Breast epithelium (tissue), 4 donors: ENCODE results near the gene MYD88. TPM values are rescaled to one million over a fixed set of nuclear protein-coding genes. Genes with fewer than 3 reads are reported as not detected.

Source experiments
- DNase-seq, 2 donors: peaks; one replicate each; pipeline ENCODE4 v3.0.0-alpha.2; 2019; ENCODE audit warnings: low spot score in 2 of 2
- H3K27ac ChIP-seq, 2 donors: fragments of 200-600 bp; sonication (generic) in 1 of 2; one replicate each; pipeline ENCODE4 v1.5.1; 2016 to 2019; ENCODE audit warnings: mild to moderate bottlenecking in 1 of 2
- H3K27me3 ChIP-seq, 2 donors: fragments of 200-600 bp; sonication (generic) in 1 of 2; one replicate each; pipeline versions ENCODE4 v1.5.1 to v1.6.0; 2017 to 2019; ENCODE audit warnings: control low read depth in 1 of 2, mild to moderate bottlenecking in 1 of 2
- H3K36me3 ChIP-seq: fragments of 200-600 bp; one replicate; pipeline ENCODE4 v1.5.1; 2019
- H3K4me1 ChIP-seq, 2 donors: fragments of 200-600 bp; sonication (generic); one replicate each; pipeline ENCODE4 v1.5.1; 2016 to 2019; ENCODE audit warnings: control low read depth in 1 of 2
- H3K4me3 ChIP-seq, 3 donors: fragments of 200-600 bp; sonication (generic); 1 replicate in 2 of 3; 2 replicates in 1 of 3; pipeline ENCODE4 v1.5.1; 2016 to 2019; ENCODE audit warnings: mild to moderate bottlenecking in 3 of 3, moderate library complexity in 2 of 3
- H3K9me3 ChIP-seq, 2 donors: fragments of 200-600 bp; sonication (generic) in 1 of 2; one replicate each; pipeline ENCODE4 v1.5.1; 2016 to 2019; ENCODE audit warnings: control low read depth in 1 of 2
- POLR2A ChIP-seq: fragments of 450-650 bp; IDR thresholded peaks from one replicate; pipeline ENCODE4 v1.6.1; 2016; ENCODE audit warnings: antibody characterized with exemption, mild to moderate bottlenecking, moderate library complexity
- POLR2AphosphoS5 ChIP-seq, 3 donors: sonication (generic); formaldehyde crosslinking; IDR thresholded peaks; one replicate each; pipeline ENCODE4 v1.6.1; 2017; ENCODE audit warnings: antibody characterized with exemption in 3 of 3
- intact Hi-C: fragments of 100-400 bp; cut with DNase I; formaldehyde crosslinking; loops from one replicate; pipeline ENCODE4 v1.15.1; 2023; ENCODE audit warnings: low total_unique reads
- total RNA-seq, 3 donors: library from RNA; depleted of rRNA; stranded (reverse); fragments of >200 nt; gene quantifications; one replicate each; pipeline ENCODE4 v1.1.0, GENCODE V29; 2016
- TF ChIP-seq, protein P1 (sequence below), 3 donors: fragments of 450-650 bp; IDR thresholded peaks; one replicate each; pipeline ENCODE4 v1.5.1; 2016 to 2017; ENCODE audit warnings: antibody characterized with exemption in 3 of 3, mild to moderate bottlenecking in 3 of 3, moderate library complexity in 3 of 3

The MYD88 gene
- total RNA-seq, 3 donors from 2014 or later, result 33.4 to 36.0 (median 35.3) TPM

DNA sequence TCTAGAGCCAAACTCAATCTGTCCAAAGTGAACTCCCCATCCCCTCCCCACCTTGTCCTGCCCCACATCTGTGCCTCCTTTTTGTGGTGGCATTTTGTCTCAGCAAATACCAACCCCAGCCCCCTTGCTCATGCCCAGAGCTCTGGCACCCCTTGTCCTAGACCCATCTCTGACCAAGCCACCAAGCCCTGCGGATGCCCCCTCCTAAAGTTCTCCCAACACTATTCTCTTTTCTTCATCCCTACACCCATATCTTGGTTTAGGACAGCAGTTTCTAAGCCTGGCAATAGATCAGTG lies 19.3 kb upstream of the MYD88 start:
- no peaks in the 10 kb centered on the region for H3K27me3 ChIP-seq
- DNase-seq, result no peak
- H3K4me1 ChIP-seq, result no peaks in the 10 kb centered on the region
- H3K27ac ChIP-seq, result no peak overlapping the region
- TF ChIP-seq, protein P1, sequence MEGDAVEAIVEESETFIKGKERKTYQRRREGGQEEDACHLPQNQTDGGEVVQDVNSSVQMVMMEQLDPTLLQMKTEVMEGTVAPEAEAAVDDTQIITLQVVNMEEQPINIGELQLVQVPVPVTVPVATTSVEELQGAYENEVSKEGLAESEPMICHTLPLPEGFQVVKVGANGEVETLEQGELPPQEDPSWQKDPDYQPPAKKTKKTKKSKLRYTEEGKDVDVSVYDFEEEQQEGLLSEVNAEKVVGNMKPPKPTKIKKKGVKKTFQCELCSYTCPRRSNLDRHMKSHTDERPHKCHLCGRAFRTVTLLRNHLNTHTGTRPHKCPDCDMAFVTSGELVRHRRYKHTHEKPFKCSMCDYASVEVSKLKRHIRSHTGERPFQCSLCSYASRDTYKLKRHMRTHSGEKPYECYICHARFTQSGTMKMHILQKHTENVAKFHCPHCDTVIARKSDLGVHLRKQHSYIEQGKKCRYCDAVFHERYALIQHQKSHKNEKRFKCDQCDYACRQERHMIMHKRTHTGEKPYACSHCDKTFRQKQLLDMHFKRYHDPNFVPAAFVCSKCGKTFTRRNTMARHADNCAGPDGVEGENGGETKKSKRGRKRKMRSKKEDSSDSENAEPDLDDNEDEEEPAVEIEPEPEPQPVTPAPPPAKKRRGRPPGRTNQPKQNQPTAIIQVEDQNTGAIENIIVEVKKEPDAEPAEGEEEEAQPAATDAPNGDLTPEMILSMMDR (IDR thresholded peaks at IDR 0.05), result no peak
- no peak for TF ChIP-seq POLR2AphosphoS5 (IDR thresholded peaks at IDR 0.05)
- TF ChIP-seq POLR2A, result no peak
- H3K36me3 ChIP-seq, result no peaks in the 10 kb centered on the region
- H3K9me3 ChIP-seq, result no peaks in the 10 kb centered on the region
- intact Hi-C loops, result no loop called here
- no peak overlapping the region for H3K4me3 ChIP-seq

DNA sequence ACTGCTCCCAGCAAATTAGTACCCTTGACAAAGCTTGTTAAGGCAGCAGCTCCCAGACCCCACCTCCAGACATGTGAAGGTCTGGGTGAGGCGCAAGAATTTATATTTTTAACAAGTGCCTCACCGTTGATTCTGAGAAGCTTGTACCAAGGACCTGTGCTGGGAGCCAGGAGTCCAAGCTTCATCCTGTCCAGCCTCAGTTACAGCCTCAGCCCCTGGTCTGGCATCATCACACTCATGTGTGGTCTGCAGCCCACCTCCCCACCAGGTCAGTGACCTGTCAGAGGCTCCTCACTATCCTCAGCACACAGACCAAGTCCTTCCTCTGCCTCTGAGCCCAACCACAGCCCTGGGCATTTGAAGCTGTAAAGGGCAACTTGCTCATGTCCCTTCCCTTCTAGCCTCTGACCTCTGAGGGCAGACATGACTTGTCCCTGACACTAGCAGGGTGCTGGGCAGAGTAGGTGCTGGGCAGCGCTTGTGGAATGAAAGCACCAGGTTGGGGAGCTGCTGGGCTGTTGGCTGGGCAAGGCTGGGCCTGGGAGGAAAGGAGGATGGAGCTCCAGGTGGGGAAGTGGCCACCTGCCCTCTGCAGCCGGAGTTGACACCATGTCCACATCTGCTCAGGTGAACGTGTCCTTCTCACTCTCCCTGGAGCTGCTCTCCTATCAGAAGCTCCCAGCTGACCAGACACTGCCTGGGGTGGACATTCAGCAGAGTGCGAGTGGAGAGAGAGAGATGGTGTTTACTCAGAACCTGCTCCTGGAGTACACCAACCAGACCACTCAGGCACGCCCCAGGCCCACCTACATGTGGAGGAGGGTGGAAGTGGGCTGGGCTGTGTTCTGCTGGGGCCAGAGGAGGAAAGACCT lies 18.4 kb upstream of the MYD88 start:
- Histone ChIP-seq H3K4me1 (no peaks in the 10 kb centered on the region), H3K9me3 (no peaks in the 10 kb centered on the region), H3K36me3 (no peaks in the 10 kb centered on the region), H3K27ac (no peak overlapping the region), H3K27me3 (no peaks in the 10 kb centered on the region), H3K4me3 (no peak overlapping the region)
- TF ChIP-seq POLR2A (no peak), POLR2AphosphoS5 (IDR thresholded peaks at IDR 0.05) (no peak)
- TF ChIP-seq, protein P1 (IDR thresholded peaks at IDR 0.05), result no peak
- intact Hi-C loops, result no loop called here
- peak in 1 of 2 donors; percentile 27 for DNase-seq

DNA sequence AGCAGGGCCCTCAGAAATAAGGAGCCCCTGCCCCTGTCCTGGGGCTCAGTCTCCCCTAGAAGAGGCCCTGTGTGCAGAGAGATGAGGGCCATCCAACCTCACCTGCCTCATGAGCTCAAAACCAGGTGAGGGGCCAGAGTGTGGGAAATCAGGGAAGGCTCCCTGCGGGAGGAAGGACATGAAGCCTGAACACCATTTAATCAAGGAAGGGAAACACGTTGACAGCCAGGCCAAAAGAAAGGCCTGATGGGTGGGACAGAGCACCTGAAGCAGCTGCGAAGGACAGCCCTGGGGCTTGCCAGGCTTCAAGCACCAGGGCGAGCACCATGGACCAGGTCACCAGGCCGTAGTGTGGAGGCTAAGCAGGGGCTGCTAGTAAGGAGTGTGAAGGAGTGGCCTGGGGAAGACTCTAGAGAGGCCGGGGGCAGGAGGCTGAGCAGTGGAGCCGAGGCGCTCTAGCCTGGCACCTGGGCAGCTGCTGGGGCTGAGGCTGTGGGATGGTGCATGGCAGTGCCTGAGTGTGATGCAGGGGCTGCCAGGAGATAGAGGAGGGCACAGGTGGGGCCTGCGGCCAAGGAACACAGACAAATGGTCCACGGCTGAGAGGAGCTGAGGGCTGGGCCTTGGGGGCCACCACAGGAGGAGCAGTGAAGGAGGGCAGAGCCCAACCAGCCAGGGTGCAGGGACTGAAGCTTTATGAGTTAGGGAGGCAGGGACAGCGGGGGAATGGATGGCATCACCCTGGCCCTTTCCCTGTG lies 17.6 kb upstream of the MYD88 start:
- Histone ChIP-seq H3K27ac (no peak overlapping the region), H3K4me3 (no peak overlapping the region), H3K27me3 (no peaks in the 10 kb centered on the region), H3K36me3 (no peaks in the 10 kb centered on the region), H3K4me1 (no peaks in the 10 kb centered on the region), H3K9me3 (no peaks in the 10 kb centered on the region)
- intact Hi-C loops, result no loop called here
- DNase-seq, result no peak
- TF ChIP-seq POLR2AphosphoS5 (IDR thresholded peaks at IDR 0.05), result no peak
- TF ChIP-seq, protein P1 (IDR thresholded peaks at IDR 0.05), result no peak
- TF ChIP-seq POLR2A, result no peak

DNA sequence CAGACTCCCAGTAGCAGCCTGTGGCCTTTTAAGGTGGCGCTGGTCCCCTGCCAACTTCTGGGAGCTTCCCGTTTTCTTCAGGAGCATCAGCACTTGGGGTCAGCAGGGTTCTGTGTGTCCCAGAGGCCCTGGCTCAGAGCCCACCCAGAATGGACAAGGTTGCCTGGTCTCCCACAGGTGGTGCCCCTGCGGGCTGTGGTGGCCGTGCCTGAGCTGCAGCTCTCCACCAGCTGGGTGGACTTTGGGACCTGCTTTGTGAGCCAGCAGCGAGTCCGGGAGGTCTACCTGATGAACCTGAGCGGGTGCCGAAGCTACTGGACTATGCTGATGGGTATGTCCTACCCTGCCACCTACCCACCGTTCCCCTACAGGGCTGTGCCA lies 17.0 kb upstream of the MYD88 start:
- no peaks in the 10 kb centered on the region for H3K4me1 ChIP-seq
- H3K27me3 ChIP-seq, result no peaks in the 10 kb centered on the region
- H3K4me3 ChIP-seq, result no peak overlapping the region
- H3K36me3 ChIP-seq, result no peaks in the 10 kb centered on the region
- H3K9me3 ChIP-seq, result no peaks in the 10 kb centered on the region
- DNase-seq, result peak in 1 of 2 donors; percentile 46
- H3K27ac ChIP-seq, result no peak overlapping the region
- TF ChIP-seq, protein P1 (IDR thresholded peaks at IDR 0.05), result no peak
- TF ChIP-seq POLR2AphosphoS5 (IDR thresholded peaks at IDR 0.05), result no peak
- no peak for TF ChIP-seq POLR2A
- intact Hi-C loops, result no loop called here

DNA sequence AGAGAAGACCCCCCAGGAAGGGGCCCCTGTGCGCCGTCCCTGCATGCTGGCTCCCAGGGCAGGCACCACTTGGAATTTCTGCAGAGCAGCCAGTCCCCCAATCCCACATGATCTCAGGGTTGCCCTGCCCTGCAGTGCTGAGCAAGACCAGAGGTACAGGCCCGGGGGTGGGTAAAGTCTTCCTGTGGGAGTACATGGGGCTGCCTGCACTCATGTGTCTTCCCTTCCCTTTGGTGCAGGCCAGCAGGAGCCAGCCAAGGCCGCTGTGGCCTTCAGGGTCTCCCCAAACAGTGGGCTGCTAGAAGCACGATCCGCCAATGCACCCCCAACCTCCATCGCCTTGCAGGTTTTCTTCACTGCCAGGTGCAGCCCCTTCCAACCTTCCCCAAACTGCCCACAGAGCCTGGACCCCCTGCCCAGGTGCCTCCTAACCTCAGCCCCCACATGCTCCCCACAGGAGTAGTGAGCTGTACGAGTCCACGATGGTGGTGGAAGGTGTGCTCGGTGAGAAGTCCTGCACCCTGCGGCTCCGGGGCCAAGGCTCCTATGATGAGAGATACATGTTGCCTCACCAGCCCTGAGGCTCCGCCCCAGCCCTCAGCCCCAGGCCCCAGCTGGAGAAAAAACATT lies 16.5 kb upstream of the MYD88 start:
- Histone ChIP-seq H3K4me3 (no peak overlapping the region), H3K27ac (no peak overlapping the region), H3K4me1 (no peaks in the 10 kb centered on the region), H3K27me3 (no peaks in the 10 kb centered on the region), H3K36me3 (no peaks in the 10 kb centered on the region), H3K9me3 (no peaks in the 10 kb centered on the region)
- TF ChIP-seq, protein P1 (IDR thresholded peaks at IDR 0.05), result no peak
- TF ChIP-seq POLR2A, result no peak
- intact Hi-C loops, result no loop called here
- DNase-seq, result no peak
